Liver (tissue), 9 donors: ENCODE data around the gene DCST2. TPM values are rescaled to one million over a fixed set of nuclear protein-coding genes. Genes with fewer than 3 reads are reported as not detected.

ENCODE experiments used
- DNase-seq: peaks from one replicate; pipeline ENCODE4 v3.0.0-alpha.2; 2017; ENCODE audit warnings: low spot score
- H3K27ac ChIP-seq, 2 donors: one replicate each; pipeline ENCODE4 v1.7.0; 2013; ENCODE audit warnings: inconsistent platforms in 2 of 2, low read length in 2 of 2, control low read depth in 1 of 2, low read depth in 1 of 2, mild to moderate bottlenecking in 1 of 2
- H3K27me3 ChIP-seq, 4 donors: one replicate each; pipeline versions ENCODE4 v1.6.1 to v1.7.0; 2013; ENCODE audit warnings: low read length in 3 of 4, inconsistent platforms in 1 of 4, mild to moderate bottlenecking in 1 of 4, moderate library complexity in 1 of 4; ENCODE audit not compliant: control insufficient read depth in 4 of 4, insufficient read depth in 4 of 4
- H3K36me3 ChIP-seq, 4 donors: one replicate each; pipeline versions ENCODE4 v1.6.1 to v1.7.0; 2013; ENCODE audit warnings: low read length in 3 of 4, mild to moderate bottlenecking in 3 of 4, low read depth in 1 of 4, moderate library complexity in 1 of 4; ENCODE audit not compliant: control insufficient read depth in 4 of 4, insufficient read depth in 3 of 4
- H3K4me1 ChIP-seq, 4 donors: one replicate each; pipeline versions ENCODE4 v1.6.1 to v1.7.0; 2013; ENCODE audit warnings: low read length in 3 of 4, mild to moderate bottlenecking in 3 of 4, moderate library complexity in 1 of 4; ENCODE audit not compliant: control insufficient read depth in 4 of 4, insufficient read depth in 4 of 4
- H3K4me3 ChIP-seq, 3 donors: one replicate each; pipeline versions ENCODE4 v1.6.1 to v1.7.0; 2013; ENCODE audit warnings: low read length in 3 of 3, control low read depth in 1 of 3, low read depth in 1 of 3, mild to moderate bottlenecking in 1 of 3
- H3K9ac ChIP-seq, 2 donors: one replicate each; pipeline ENCODE4 v1.7.0; 2013; ENCODE audit warnings: low read length in 2 of 2, mild to moderate bottlenecking in 2 of 2, moderate library complexity in 2 of 2, control low read depth in 1 of 2, low read depth in 1 of 2
- H3K9me3 ChIP-seq, 4 donors: one replicate each; pipeline versions ENCODE4 v1.6.1 to v1.7.0; 2013; ENCODE audit warnings: low read length in 3 of 4; ENCODE audit not compliant: control insufficient read depth in 4 of 4
- CTCF ChIP-seq: fragments of 150-350 bp; IDR thresholded peaks from 2 replicates; pipeline ENCODE4 v1.5.1; 2017; ENCODE audit warnings: improper control_type of control experiment, low read depth, low read length; ENCODE audit not compliant: missing input control
- EGR1 ChIP-seq, 2 donors: IDR thresholded peaks; 2 replicates each; pipeline ENCODE4 v1.6.1; 2016 to 2018; ENCODE audit warnings: antibody characterized with exemption in 2 of 2, low read depth in 2 of 2
- FOXA1 ChIP-seq: IDR thresholded peaks from 2 replicates; pipeline ENCODE4 v1.6.1; 2016; ENCODE audit warnings: antibody characterized with exemption
- FOXA2 ChIP-seq: IDR thresholded peaks from 2 replicates; pipeline ENCODE4 v1.6.1; 2016; ENCODE audit warnings: antibody characterized with exemption
- GABPA ChIP-seq, 2 donors: IDR thresholded peaks in 1 of 2; conservative IDR thresholded peaks in 1 of 2; 2 replicates each; pipeline ENCODE4 v1.6.1; 2016; ENCODE audit warnings: antibody characterized with exemption in 2 of 2, mild to moderate bottlenecking in 1 of 2, moderate library complexity in 1 of 2
- HNF4A ChIP-seq, 2 donors: conservative IDR thresholded peaks; 2 replicates each; pipeline ENCODE4 v1.6.1; 2016; ENCODE audit warnings: antibody characterized with exemption in 2 of 2, mild to moderate bottlenecking in 2 of 2
- HNF4G ChIP-seq: IDR thresholded peaks from 2 replicates; pipeline ENCODE4 v1.6.1; 2016; ENCODE audit warnings: antibody characterized with exemption
- JUND ChIP-seq, 2 donors: IDR thresholded peaks; 2 replicates each; pipeline ENCODE4 v1.6.1; 2016; ENCODE audit warnings: antibody characterized with exemption in 2 of 2
- NR2F2 ChIP-seq: IDR thresholded peaks from 2 replicates; pipeline ENCODE4 v1.6.1; 2016; ENCODE audit warnings: antibody characterized with exemption
- RAD21 ChIP-seq, 2 donors: IDR thresholded peaks; 2 replicates each; pipeline ENCODE4 v1.6.1; 2016; ENCODE audit warnings: antibody characterized with exemption in 2 of 2, mild to moderate bottlenecking in 2 of 2
- REST ChIP-seq: IDR thresholded peaks from 2 replicates; pipeline ENCODE4 v1.6.1; 2016; ENCODE audit warnings: antibody characterized with exemption, mild to moderate bottlenecking
- RXRA ChIP-seq, 2 donors: IDR thresholded peaks; 2 replicates each; pipeline ENCODE4 v1.6.1; 2017 to 2018; ENCODE audit warnings: antibody characterized with exemption in 2 of 2, mild to moderate bottlenecking in 1 of 2
- SP1 ChIP-seq: IDR thresholded peaks from 2 replicates; pipeline ENCODE4 v1.6.1; 2018; ENCODE audit warnings: antibody characterized with exemption, mild to moderate bottlenecking
- TAF1 ChIP-seq: conservative IDR thresholded peaks from 2 replicates; pipeline ENCODE4 v1.6.1; 2016; ENCODE audit warnings: antibody characterized with exemption, mild to moderate bottlenecking
- YY1 ChIP-seq: IDR thresholded peaks from 2 replicates; pipeline ENCODE4 v1.6.1; 2016; ENCODE audit warnings: antibody characterized with exemption, mild to moderate bottlenecking
- ZBTB33 ChIP-seq: IDR thresholded peaks from 2 replicates; pipeline ENCODE4 v1.6.1; 2016; ENCODE audit warnings: antibody characterized with exemption
- WGBS: extraction: QIAGEN DNeasy Blood & Tissue Kit; methylation state at CpG from one replicate; pipeline ENCODE4 v1.1.7; 2013; 5-methylcytosine and 5-hydroxymethylcytosine counted together
- polyA plus RNA-seq, 2 donors: library from polyadenylated mRNA; stranded (reverse) in 1 of 2; unstranded in 1 of 2; fragments of 200-250 nt in 1 of 2; fragments of >200 nt in 1 of 2; fragmentation: Nextera tagmentation in 1 of 2; extraction: Ambion mirVana in 1 of 2; gene quantifications; one replicate each; pipeline versions ENCODE4 v1.2.1 to v1.2.3, GENCODE V29; 2013 to 2015
- total RNA-seq, 2 donors: library from RNA; depleted of rRNA; stranded (reverse); fragments of >200 nt; gene quantifications; one replicate each; pipeline ENCODE4 v1.2.3, GENCODE V29; 2014
- TF ChIP-seq, protein P1 (sequence below): IDR thresholded peaks from 2 replicates; pipeline ENCODE4 v1.6.1; 2016; ENCODE audit warnings: antibody characterized with exemption
- TF ChIP-seq, protein P2 (sequence below): IDR thresholded peaks from 2 replicates; pipeline ENCODE4 v1.6.1; 2016; ENCODE audit warnings: antibody characterized with exemption
- donor health status: healthy.
- donor health status: healthy.
- donor health status: healthy.
- donor health status: healthy.
- donor health status: healthy.

Gene DCST2
- total and polyA plus RNA-seq, 4 donors: 0.25 to 0.53 (median 0.27) TPM; not detected in 1

DNA sequence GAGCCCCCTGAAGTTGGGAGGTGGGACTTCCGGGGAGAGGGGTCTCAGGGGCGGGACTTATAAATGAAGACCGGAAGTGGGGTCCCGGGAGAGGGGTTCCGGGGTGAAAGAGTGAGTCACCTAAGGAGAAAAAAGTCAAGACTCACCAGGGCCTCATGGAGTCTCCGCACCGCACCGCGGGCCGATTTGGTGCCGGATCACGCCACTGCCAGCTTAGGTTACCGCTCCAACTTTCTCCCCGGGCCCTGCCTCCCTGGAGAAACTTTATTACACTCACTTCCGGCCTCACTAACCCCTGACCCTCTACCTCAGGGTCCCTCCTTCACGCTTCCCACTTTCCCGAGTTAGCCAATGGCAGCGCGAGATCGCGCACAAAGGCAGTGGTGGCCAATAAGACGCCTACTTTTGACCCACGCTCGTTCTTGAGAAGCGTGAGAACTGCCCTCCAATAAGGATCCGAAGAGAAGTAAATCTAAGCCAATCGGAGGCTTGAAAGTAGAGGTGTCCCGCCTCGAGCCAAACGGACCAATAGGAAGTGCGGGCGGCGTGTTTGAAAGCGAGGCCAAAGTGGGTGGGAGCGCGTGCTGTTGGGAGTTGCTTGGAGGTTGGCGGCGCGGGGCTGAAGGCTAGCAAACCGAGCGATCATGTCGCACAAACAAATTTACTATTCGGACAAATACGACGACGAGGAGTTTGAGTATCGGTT lies 59.3 kb downstream of the DCST2 start, which contains the start of gene CKS1B:
CKS1B (plus strand) TSS at position 580 of the 706 bp plus-strand sequence; CDS start at position 645, 65 bp downstream.
- no peak for TF ChIP-seq FOXA2
- TF ChIP-seq JUND (IDR thresholded peaks at IDR 0.05): peak; percentile 40 to 42
- peak in 1 of 2 donors; percentile 0 for TF ChIP-seq EGR1 (IDR thresholded peaks at IDR 0.05; ENCODE audit: low read depth in 2 of 2)
- TF ChIP-seq RXRA (IDR thresholded peaks at IDR 0.05): peak; percentile 40 to 79
- TF ChIP-seq, protein P1, sequence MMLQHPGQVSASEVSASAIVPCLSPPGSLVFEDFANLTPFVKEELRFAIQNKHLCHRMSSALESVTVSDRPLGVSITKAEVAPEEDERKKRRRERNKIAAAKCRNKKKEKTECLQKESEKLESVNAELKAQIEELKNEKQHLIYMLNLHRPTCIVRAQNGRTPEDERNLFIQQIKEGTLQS: no peak
- no peak for TF ChIP-seq YY1
- peak; percentile 96 for TF ChIP-seq NR2F2
- no peak for TF ChIP-seq CTCF
- peak; percentile 9 for TF ChIP-seq REST
- TF ChIP-seq GABPA (IDR thresholded peaks at IDR 0.05 in 1 of 2, conservative IDR thresholded peaks at IDR 0.05 in 1 of 2): peak; percentile 86 to 88
- peak; percentile 9 for TF ChIP-seq FOXA1
- TF ChIP-seq ZBTB33: peak; percentile 95
- TF ChIP-seq HNF4A (conservative IDR thresholded peaks at IDR 0.05): peak; percentile 28 to 57
- no peak for TF ChIP-seq TAF1
- TF ChIP-seq RAD21 (IDR thresholded peaks at IDR 0.05): no peak
- TF ChIP-seq, protein P2, sequence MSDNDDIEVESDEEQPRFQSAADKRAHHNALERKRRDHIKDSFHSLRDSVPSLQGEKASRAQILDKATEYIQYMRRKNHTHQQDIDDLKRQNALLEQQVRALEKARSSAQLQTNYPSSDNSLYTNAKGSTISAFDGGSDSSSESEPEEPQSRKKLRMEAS: peak; percentile 99
- peak; percentile 99 for TF ChIP-seq SP1
- no peak for TF ChIP-seq HNF4G
- peak within 1 kb of the TSS; percentile 89 to 99 for H3K27ac ChIP-seq
- peaks cover 0 to 8% (median under 1%) of the 10 kb centered on the region in 4 donors for H3K36me3 ChIP-seq
- under 1% methylated on average over 47 of the region's 47 CpGs for WGBS
- DNase-seq: peak; percentile 97
- H3K9ac ChIP-seq: peak within 1 kb of the TSS; percentile 94 to 97
- H3K9me3 ChIP-seq: no peaks in the 10 kb centered on the region
- H3K27me3 ChIP-seq: no peaks in the 10 kb centered on the region
- H3K4me3 ChIP-seq: peak within 1 kb of the TSS; percentile 71 to 94 (median 87)
- peaks cover 11 to 44% (median 31%) of the 10 kb centered on the region in 4 donors for H3K4me1 ChIP-seq
